Renal cortical epithelial cell (primary cell): ENCODE measurements around the gene ZNF680. TPM values are rescaled to one million over a fixed set of nuclear protein-coding genes. Genes with fewer than 3 reads are reported as not detected.
A peak's percentile ranks its signal among the peaks of the same experiment; 100 is the strongest.
"Not testable (repeated sequence)": the region's sequence is repeated elsewhere in the genome, so short reads cannot be mapped to it uniquely, and the experiment has no call there.

ENCODE experiments used
- DNase-seq: peaks from one replicate; pipeline ENCODE4 v3.0.0-alpha.2; 2011; ENCODE audit warnings: low read depth
- total RNA-seq: library from RNA; depleted of rRNA; stranded (reverse); fragments of >200 nt; gene quantifications from 2 replicates; pipeline ENCODE4 v1.2.3, GENCODE V29; 2014

ZNF680 gene
- total RNA-seq, 1 donor from 2014 or later = 24.6 TPM

GRCh38 chr7:64557601-64558322, 5.1 kb downstream of the ZNF680 start:
- DNase-seq = no peak

DNA sequence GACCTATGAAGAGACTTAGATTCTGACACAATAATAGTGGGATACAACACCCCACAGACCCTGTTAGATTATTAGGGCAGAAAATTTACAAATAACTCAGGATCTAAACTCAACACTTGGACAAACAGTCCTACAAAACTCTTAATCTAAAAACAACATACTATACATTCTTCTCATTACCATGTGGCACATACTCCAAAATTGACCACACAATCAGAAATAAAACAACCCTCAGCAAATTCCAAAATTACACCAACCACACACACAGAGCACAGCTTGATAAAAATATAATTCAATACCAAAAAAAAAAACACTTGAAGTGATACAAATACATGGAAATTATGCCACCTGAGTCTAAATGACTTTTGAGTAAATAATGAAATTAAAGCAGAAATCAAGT, 7.8 kb downstream of the ZNF680 start:
- DNase-seq = no peak

DNA sequence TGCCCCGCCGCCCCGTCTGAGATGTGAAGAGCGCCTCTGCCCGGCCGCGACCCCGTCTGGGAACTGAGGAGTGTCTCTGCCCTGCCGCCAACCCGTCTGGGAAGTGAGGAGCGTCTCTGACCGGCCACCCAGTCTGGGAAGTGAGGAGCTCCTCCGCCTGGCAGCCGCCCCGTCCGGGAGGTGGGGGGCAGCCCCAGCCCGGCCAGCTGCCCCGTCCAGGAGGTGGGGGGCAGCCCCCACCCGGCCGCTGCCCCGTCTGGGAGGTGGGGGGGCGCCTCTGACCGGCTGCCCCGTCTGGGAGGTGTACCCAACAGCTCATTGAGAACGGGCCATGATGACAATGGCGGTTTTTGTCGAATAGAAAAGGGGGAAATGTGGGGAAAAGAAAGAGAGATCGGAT, 8.7 kb downstream of the ZNF680 start:
- DNase-seq = not testable (repeated sequence)

DNA sequence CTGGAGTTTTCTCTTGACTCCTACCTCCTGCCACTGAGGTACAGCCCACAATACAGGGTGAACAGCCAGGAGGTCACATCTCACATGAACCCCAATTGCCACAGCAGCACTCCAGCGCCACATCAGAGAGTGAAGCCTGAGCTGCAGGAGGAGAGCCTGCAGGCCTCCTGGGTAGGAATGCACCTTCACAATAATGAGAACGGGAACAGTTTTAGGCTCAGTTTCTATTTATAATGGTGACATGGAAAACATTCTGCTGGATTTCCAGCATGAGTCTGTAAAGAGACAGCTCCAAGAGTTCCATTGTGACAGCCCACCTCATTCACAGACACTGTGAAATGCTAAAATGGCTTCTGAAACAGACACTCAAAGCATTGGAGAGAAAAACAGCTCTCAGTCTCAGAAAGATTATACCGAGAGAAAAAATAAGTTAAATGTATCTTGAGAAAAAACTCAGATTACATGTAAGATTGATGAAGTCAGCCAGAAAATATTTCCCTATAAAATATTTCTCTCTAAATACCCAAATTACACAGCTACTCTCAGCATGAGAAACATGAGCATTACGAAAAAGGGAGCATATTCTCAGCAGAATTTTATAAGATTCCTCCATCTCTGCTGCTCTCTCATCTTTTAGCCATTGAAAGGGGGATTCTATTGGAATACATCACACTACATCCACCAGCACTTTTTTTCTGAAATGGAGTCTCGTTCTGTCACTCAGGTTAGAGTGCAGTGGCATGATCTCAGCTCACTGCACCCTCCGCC, 11.3 kb downstream of the ZNF680 start:
- DNase-seq = no peak

GRCh38 chr7:64544010-64544409, 18.9 kb downstream of the ZNF680 start:
- DNase-seq = no peak

GRCh38 chr7:64541438-64542359, 21.2 kb downstream of the ZNF680 start:
- peak; percentile 86 for DNase-seq

GRCh38 chr7:64533756-64534155, 29.1 kb downstream of the ZNF680 start:
- no peak for DNase-seq

- no peak for DNase-seq
Measured at GRCh38 chr7:64528770-64529169, 34.1 kb downstream of the ZNF680 start.

- DNase-seq = no peak
Measured at GRCh38 chr7:64521409-64521984, 41.4 kb downstream of the ZNF680 start.

GRCh38 chr7:64516451-64516850, 46.4 kb downstream of the ZNF680 start:
- DNase-seq = no peak

- DNase-seq = no peak
Measured at GRCh38 chr7:64515781-64516180, 47.1 kb downstream of the ZNF680 start.

DNA sequence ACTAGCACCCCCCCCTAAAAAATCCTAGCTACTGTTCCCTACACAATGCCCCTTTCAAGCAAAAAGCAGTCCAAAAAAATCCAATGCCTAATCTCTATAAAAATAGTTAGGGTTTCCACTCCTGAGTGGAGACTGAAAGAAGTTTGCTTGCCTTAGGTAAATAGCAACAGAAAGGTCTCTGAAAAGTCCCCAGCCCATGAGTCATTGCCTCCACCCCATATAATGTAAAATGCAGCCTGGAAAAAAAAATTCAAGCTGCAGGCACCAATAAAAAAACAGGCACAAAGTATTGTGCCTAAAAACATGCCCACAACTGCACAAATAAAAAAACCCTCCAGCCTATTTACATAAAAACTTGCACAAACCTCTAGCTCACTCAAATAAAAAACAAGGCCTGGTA, 47.5 kb downstream of the ZNF680 start:
- DNase-seq = peak; percentile 10

DNA sequence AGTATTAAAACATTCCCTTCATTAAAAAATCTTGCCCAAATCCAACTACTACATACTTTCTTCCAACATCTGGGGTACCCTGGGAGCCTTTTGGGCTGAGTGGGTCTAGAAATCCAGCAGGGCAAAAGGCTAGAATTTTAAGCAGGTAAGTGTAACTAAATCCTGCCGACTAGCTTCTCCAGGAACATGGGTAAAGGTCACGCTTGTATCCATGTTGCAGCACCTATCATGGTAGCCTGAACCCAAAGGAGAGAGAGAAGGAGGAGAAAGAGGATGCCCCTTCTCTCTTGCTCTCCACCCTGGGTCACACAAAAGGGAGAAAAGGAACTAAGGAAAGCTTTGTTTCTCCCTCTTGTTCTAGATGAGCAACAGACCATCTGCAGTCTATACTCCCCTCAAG, 53.3 kb downstream of the ZNF680 start:
- DNase-seq = no peak

DNA sequence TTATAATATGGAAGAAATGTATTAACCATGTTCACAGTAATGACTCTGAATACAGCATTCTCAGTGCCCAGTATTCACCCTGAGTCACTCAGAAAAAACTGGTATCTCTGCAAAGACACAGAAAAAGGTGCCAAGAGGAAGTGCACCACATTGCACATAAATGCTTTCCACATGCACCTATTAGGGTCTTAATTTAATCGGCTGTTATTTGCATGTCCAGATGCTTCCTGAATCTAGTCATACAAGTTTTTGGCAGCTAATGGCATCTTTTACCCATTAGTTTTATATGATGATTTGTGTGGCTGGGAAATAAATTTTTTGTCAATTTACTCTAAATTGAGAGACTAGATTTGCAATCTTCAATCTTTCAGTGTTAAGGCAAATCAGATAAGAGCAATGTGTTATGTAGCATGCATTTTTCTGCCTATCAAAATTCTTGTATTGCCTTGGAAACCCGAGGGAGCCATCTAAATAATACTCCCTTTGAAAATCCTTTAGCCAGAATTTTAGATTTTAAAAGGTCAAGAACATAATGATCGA, 58.2 kb downstream of the ZNF680 start:
- no peak for DNase-seq

- no peak for DNase-seq
Measured at GRCh38 chr7:64498270-64498669, 64.6 kb downstream of the ZNF680 start.

GRCh38 chr7:64494912-64495461, 67.9 kb downstream of the ZNF680 start:
- no peak for DNase-seq

- DNase-seq = no peak
Measured at GRCh38 chr7:64485623-64486022, 77.2 kb downstream of the ZNF680 start.
